GM19043 (cell line): ENCODE data around the gene PIK3C2G.
"Not testable (repeated sequence)": the region's sequence is repeated elsewhere in the genome, so short reads cannot be mapped to it uniquely, and the experiment has no call there.

Source experiments
- ATAC-seq: cut with Tn5 transposase; IDR thresholded peaks from one replicate; pipeline ENCODE4 v1.9.1; 2021; ENCODE audit warnings: low read depth; ENCODE audit not compliant: unreplicated experiment

The PIK3C2G gene

GRCh38 chr12:18681818-18682217 lies 420.5 kb downstream of the PIK3C2G start:
- no peak for ATAC-seq

GRCh38 chr12:18683327-18684013 lies 422.2 kb downstream of the PIK3C2G start:
- ATAC-seq: no peak

GRCh38 chr12:18684430-18684829 lies 423.1 kb downstream of the PIK3C2G start:
- ATAC-seq: no peak

- no peak for ATAC-seq
These were observed 428.5 kb downstream of the PIK3C2G start for GRCh38 chr12:18689771-18690170.

GRCh38 chr12:18690653-18691052 lies 429.3 kb downstream of the PIK3C2G start:
- ATAC-seq: no peak

- ATAC-seq: not testable (repeated sequence)
These were observed 432.7 kb downstream of the PIK3C2G start for GRCh38 chr12:18693986-18694385.

- no peak for ATAC-seq
These were observed 435.8 kb downstream of the PIK3C2G start for GRCh38 chr12:18696971-18697602.
